ENCODE data around the gene RAB38.

- TF ChIP-seq YY1 (IDR thresholded peaks at IDR 0.05; ENCODE audit: insufficient read depth, insufficient read length) = no peak
- TF ChIP-seq ZNF274 (IDR thresholded peaks at IDR 0.05; ENCODE audit: low read depth, low read length) = no peak
Measured at GRCh38 chr11:88119561-88119960, 55.7 kb downstream of the RAB38 start.
